ENCODE data around the gene GLO1. TPM values are rescaled to one million over a fixed set of nuclear protein-coding genes. Genes with fewer than 3 reads are reported as not detected.

GLO1 gene
- total and polyA plus RNA-seq, 10 donors, result 39.9 to 113 (median 79.4) TPM

- intact Hi-C loops (cut with DNase I; ENCODE audit: low total_unique reads), result no loop called here
Measured at GRCh38 chr6:38695933-38696332, 7.0 kb downstream of the GLO1 start.

GRCh38 chr6:38695227-38695900 is 7.6 kb downstream of the GLO1 start:
- no peak for TF ChIP-seq POLR2AphosphoS5 (IDR thresholded peaks at IDR 0.05)
- no peak for TF ChIP-seq POLR2A (IDR thresholded peaks at IDR 0.05)
- TF ChIP-seq CTCF (IDR thresholded peaks at IDR 0.05 in 8 of 11, conservative IDR thresholded peaks at IDR 0.05 in 3 of 11), result no peak
- WGBS, 5 donors, result 96 to 100% (median 98%) methylated on average over 2 of the region's 2 CpGs
- Histone ChIP-seq H3K4me3 (no peak overlapping the region), H3K27ac (no peak overlapping the region), H3K27me3 (replicated peaks in 1 of 7) (no peaks in the 10 kb centered on the region), H3K9me3 (peaks cover 4 to 17% (median 13%) of the 10 kb centered on the region in 8 donors), H3K4me1 (peaks cover 0 to 7% (median 0%) of the 10 kb centered on the region in 6 donors), H3K36me3 (peaks cover 0 to 14% (median 0%) of the 10 kb centered on the region in 6 donors)
- no peak for DNase-seq
- intact Hi-C loops (cut with DNase I; ENCODE audit: low total_unique reads), result no loop called here

More at GRCh38 chr6:38695933-38696332, 7.0 kb downstream of the GLO1 start:
- H3K4me3 ChIP-seq, result no peak overlapping the region
- no peak for DNase-seq
- peaks cover 4 to 23% (median 19%) of the 10 kb centered on the region in 8 donors for H3K9me3 ChIP-seq
- TF ChIP-seq CTCF (IDR thresholded peaks at IDR 0.05 in 8 of 11, conservative IDR thresholded peaks at IDR 0.05 in 3 of 11) (no peak), POLR2AphosphoS5 (IDR thresholded peaks at IDR 0.05) (no peak), POLR2A (IDR thresholded peaks at IDR 0.05) (no peak)
- peaks cover 0 to 19% (median 0%) of the 10 kb centered on the region in 6 donors for H3K36me3 ChIP-seq
- no peaks in the 10 kb centered on the region for H3K27me3 ChIP-seq (replicated peaks in 1 of 7)
- no peak overlapping the region for H3K27ac ChIP-seq
- peaks cover 0 to 7% (median 0%) of the 10 kb centered on the region in 6 donors for H3K4me1 ChIP-seq
- whole genome bisulfite sequencing, 5 donors, result 56 to 86% (median 58%) methylated on average over 1 of the region's 1 CpG

GRCh38 chr6:38688579-38689087 is 14.3 kb downstream of the GLO1 start:
- intact Hi-C loops (cut with DNase I; ENCODE audit: low total_unique reads), result no loop called here
- 34 to 65% (median 36%) methylated on average over 6 of the region's 6 CpGs for WGBS, 5 donors
- H3K4me1 ChIP-seq, result peaks cover 5 to 54% (median 17%) of the 10 kb centered on the region in 6 donors
- no peaks in the 10 kb centered on the region for H3K27me3 ChIP-seq (replicated peaks in 1 of 7)
- peak overlapping the region in 1 of 8 donors; percentile 10 for H3K4me3 ChIP-seq
- H3K9me3 ChIP-seq, result no peaks in the 10 kb centered on the region
- peaks cover 0 to 37% (median 8%) of the 10 kb centered on the region in 6 donors for H3K36me3 ChIP-seq
- DNase-seq, result no peak
- TF ChIP-seq CTCF (IDR thresholded peaks at IDR 0.05 in 8 of 11, conservative IDR thresholded peaks at IDR 0.05 in 3 of 11), result peak in 1 of 11 experiments; percentile 28
- TF ChIP-seq POLR2A (IDR thresholded peaks at IDR 0.05), result no peak
- peak in 2 of 3 donors; percentile 37 to 66 for TF ChIP-seq POLR2AphosphoS5 (IDR thresholded peaks at IDR 0.05)
- peak overlapping the region in 4 of 8 donors; percentile 52 to 73 (median 60) for H3K27ac ChIP-seq

GRCh38 chr6:38687549-38687948 is 15.4 kb downstream of the GLO1 start:
- Histone ChIP-seq H3K4me3 (peak overlapping the region in 1 of 8 donors; percentile 15), H3K36me3 (peaks cover 3 to 48% (median 15%) of the 10 kb centered on the region in 6 donors), H3K9me3 (no peaks in the 10 kb centered on the region), H3K4me1 (peaks cover 5 to 54% (median 17%) of the 10 kb centered on the region in 6 donors), H3K27ac (peak overlapping the region in 3 of 8 donors; percentile 52 to 73 (median 65)), H3K27me3 (replicated peaks in 1 of 7) (no peaks in the 10 kb centered on the region)
- TF ChIP-seq POLR2A (IDR thresholded peaks at IDR 0.05) (no peak), POLR2AphosphoS5 (IDR thresholded peaks at IDR 0.05) (no peak), CTCF (IDR thresholded peaks at IDR 0.05 in 8 of 11, conservative IDR thresholded peaks at IDR 0.05 in 3 of 11) (no peak)
- WGBS, 5 donors, result 94 to 100% (median 96%) methylated on average over 1 of the region's 1 CpG
- intact Hi-C loops (cut with DNase I; ENCODE audit: low total_unique reads), result no loop called here
- DNase-seq, result no peak

Data from spleen (tissue), 11 donors.